K562 (cell line): ENCODE data around the gene FIGLA. TPM values are rescaled to one million over a fixed set of nuclear protein-coding genes. Genes with fewer than 3 reads are reported as not detected.

Experiments
- ARHGAP35 ChIP-seq: fragments of 450-650 bp; IDR thresholded peaks from 2 replicates; pipeline ENCODE4 v1.6.1; 2018; ENCODE audit not compliant: partially characterized antibody
- ATF7 ChIP-seq: fragments of 450-650 bp; IDR thresholded peaks from 2 replicates; pipeline ENCODE4 v1.7.1; 2014; ENCODE audit warnings: mild to moderate bottlenecking, moderate library complexity
- BCOR ChIP-seq: fragments of 450-650 bp; IDR thresholded peaks from 2 replicates; pipeline ENCODE4 v1.6.1; 2016
- C11orf30 ChIP-seq: fragments of 450-650 bp; IDR thresholded peaks from 2 replicates; pipeline ENCODE4 v1.6.1; 2016; ENCODE audit warnings: low read depth, mild to moderate bottlenecking
- EHMT2 ChIP-seq: fragments of 450-650 bp; IDR thresholded peaks from 2 replicates; pipeline ENCODE4 v1.6.1; 2018; ENCODE audit warnings: antibody characterized with exemption
- FOXK2 ChIP-seq, 2 experiments: fragments of 450-650 bp; IDR thresholded peaks in 1 of 2; conservative IDR thresholded peaks in 1 of 2; 2 replicates each; pipeline ENCODE4 v1.6.1; 2016; ENCODE audit warnings: low read depth in 2 of 2, mild to moderate bottlenecking in 1 of 2
- FOXP1 ChIP-seq: sonication (generic); formaldehyde crosslinking; IDR thresholded peaks from 2 replicates; pipeline ENCODE4 v1.8.0; 2022; ENCODE audit warnings: mild to moderate bottlenecking, missing genetic modification reagents
- GTF2A2 ChIP-seq: IDR thresholded peaks from 2 replicates; pipeline ENCODE4 v1.6.1; 2016; ENCODE audit warnings: mild to moderate bottlenecking, missing genetic modification characterization, missing compliant biosample characterization
- JUND ChIP-seq, 2 experiments: IDR thresholded peaks; 2 replicates in 1 of 2; 3 replicates in 1 of 2; pipeline ENCODE4 v1.6.1; 2011; ENCODE audit warnings: borderline replicate concordance in 2 of 2, low read depth in 2 of 2, low read length in 2 of 2, improper control_type of control experiment in 1 of 2, missing biosample characterization in 1 of 2, missing genetic modification characterization in 1 of 2, missing genetic modification reagents in 1 of 2
- KLF16 ChIP-seq: IDR thresholded peaks from 2 replicates; pipeline ENCODE4 v1.6.1; 2016; ENCODE audit warnings: antibody characterized with exemption
- LEF1 ChIP-seq: fragments of 450-650 bp; IDR thresholded peaks from 2 replicates; pipeline ENCODE4 v1.6.1; 2016; ENCODE audit warnings: mild to moderate bottlenecking
- NFIC ChIP-seq: fragments of 450-650 bp; IDR thresholded peaks from 2 replicates; pipeline ENCODE4 v1.6.1; 2017; ENCODE audit warnings: mild to moderate bottlenecking, inconsistent platforms
- PHTF2 ChIP-seq: fragments of 250-450 bp; sonication (Bioruptor Pico); IDR thresholded peaks from 2 replicates; pipeline ENCODE4 v1.5.0; 2021; ENCODE audit warnings: mild to moderate bottlenecking
- PTBP1 ChIP-seq: fragments of 200-400 bp; formaldehyde crosslinking; IDR thresholded peaks from 2 replicates; pipeline ENCODE4 v1.6.1; 2017; ENCODE audit warnings: low read depth, low read length
- RFX1 ChIP-seq: fragments of 450-650 bp; IDR thresholded peaks from 2 replicates; pipeline ENCODE4 v1.6.1; 2016; ENCODE audit warnings: mild to moderate bottlenecking, moderate library complexity
- polyA plus RNA-seq, 8 experiments: library from polyadenylated mRNA; depleted of rRNA in 4 of 8; stranded (reverse) in 5 of 8; unstranded in 3 of 8; fragments of >200 nt; fragmentation: Nextera tagmentation in 2 of 8; fragmentation: Illumina TruSeq in 1 of 8; extraction: Ambion mirVana in 2 of 8; extraction: Trizol in 1 of 8; gene quantifications; 2 replicates each; pipeline versions ENCODE4 v1.2.1 to v1.2.3, GENCODE V29; 2011 to 2014; ENCODE audit warnings: inconsistent platforms in 1 of 8, missing spikeins in 1 of 8
- total RNA-seq, 7 experiments: library from RNA; depleted of rRNA in 6 of 7; stranded (reverse); fragments of >200 nt in 6 of 7; fragmentation: Illumina TruSeq in 2 of 7; extraction: Trizol in 2 of 7; gene quantifications; 2 replicates each; pipeline versions ENCODE4 v1.2.1 to v1.2.3, GENCODE V29; 2011 to 2021; ENCODE audit warnings: low replicate concordance in 1 of 7
- TF ChIP-seq, protein P1 (sequence below): fragments of 250-450 bp; sonication (Bioruptor Pico); IDR thresholded peaks from 2 replicates; pipeline ENCODE4 v1.9.0; 2021; ENCODE audit warnings: mild to moderate bottlenecking
- TF ChIP-seq, protein P2 (sequence below): fragments of 450-650 bp; IDR thresholded peaks from 2 replicates; pipeline ENCODE4 v1.6.1; 2017; ENCODE audit warnings: antibody characterized with exemption, mild to moderate bottlenecking
- TF ChIP-seq, protein P3 (sequence below): fragments of 250-450 bp; sonication (Bioruptor Pico); IDR thresholded peaks from 2 replicates; pipeline ENCODE4 v1.4.0; 2020; ENCODE audit warnings: mild to moderate bottlenecking, moderate library complexity
- TF ChIP-seq, protein P4 (sequence below): fragments of 450-650 bp; IDR thresholded peaks from 2 replicates; pipeline ENCODE4 v1.7.0; 2016; ENCODE audit warnings: borderline replicate concordance

The FIGLA gene
- total and polyA plus RNA-seq, 9 of the 15 experiments (the other 6 are each of a cell fraction or from before 2014, with no cell fraction given): not detected

DNA sequence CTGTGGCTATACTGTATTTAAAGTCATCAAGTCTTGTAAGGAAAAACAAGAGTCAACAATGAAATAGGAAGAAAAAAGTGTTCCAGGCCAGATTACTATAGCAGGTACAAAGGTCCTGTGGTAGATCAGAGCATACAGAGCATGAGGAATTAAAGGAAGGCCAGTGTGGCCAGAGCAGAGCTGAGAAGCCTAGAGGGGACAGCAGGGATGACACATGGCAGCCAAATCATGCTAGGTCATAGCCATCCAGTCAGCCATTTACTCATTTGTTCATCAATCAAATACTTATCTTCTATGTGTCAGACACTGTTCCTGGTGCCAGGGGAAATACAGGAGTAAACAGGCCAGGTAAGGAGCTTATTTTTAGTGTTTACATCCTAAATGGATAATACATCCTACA lies 46.8 kb downstream of the FIGLA start (continued):
- TF ChIP-seq FOXK2 (conservative IDR thresholded peaks at IDR 0.05 in 1 of 2, IDR thresholded peaks at IDR 0.05 in 1 of 2; ENCODE audit: low read depth in 2 of 2) (peak; percentile 24 to 53; a peak in 2 of 4 replicates), NFIC (peak; percentile 40; the same call in 1 of the 2 replicates), RFX1 (peak; percentile 30), ARHGAP35 (no peak), KLF16 (no peak), PTBP1 (peak; percentile 70; the same call in 1 of the 2 replicates), JUND (IDR thresholded peaks at IDR 0.05; ENCODE audit: borderline replicate concordance, low read depth, low read length) (0 out of 2 replicates have a peak, but pooled peaks have one; percentile 34), JUND (tag; IDR thresholded peaks at IDR 0.05; ENCODE audit: borderline replicate concordance, low read depth, low read length) (peak; percentile 80; the same call in 2 of the 3 replicates), EHMT2 (peak; percentile 65; the same call in 1 of the 2 replicates), LEF1 (peak; percentile 50; the same call in 1 of the 2 replicates), PHTF2 (CRISPR knock-in tag) (no peak), GTF2A2 (tag) (no peak), FOXP1 (no peak), BCOR (peak; percentile 95), ATF7 (peak; percentile 47; the same call in 1 of the 2 replicates), C11orf30 (peak; percentile 62)
- TF ChIP-seq, protein P1, sequence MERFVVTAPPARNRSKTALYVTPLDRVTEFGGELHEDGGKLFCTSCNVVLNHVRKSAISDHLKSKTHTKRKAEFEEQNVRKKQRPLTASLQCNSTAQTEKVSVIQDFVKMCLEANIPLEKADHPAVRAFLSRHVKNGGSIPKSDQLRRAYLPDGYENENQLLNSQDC (CRISPR knock-in tag): no peak
- TF ChIP-seq, protein P2, sequence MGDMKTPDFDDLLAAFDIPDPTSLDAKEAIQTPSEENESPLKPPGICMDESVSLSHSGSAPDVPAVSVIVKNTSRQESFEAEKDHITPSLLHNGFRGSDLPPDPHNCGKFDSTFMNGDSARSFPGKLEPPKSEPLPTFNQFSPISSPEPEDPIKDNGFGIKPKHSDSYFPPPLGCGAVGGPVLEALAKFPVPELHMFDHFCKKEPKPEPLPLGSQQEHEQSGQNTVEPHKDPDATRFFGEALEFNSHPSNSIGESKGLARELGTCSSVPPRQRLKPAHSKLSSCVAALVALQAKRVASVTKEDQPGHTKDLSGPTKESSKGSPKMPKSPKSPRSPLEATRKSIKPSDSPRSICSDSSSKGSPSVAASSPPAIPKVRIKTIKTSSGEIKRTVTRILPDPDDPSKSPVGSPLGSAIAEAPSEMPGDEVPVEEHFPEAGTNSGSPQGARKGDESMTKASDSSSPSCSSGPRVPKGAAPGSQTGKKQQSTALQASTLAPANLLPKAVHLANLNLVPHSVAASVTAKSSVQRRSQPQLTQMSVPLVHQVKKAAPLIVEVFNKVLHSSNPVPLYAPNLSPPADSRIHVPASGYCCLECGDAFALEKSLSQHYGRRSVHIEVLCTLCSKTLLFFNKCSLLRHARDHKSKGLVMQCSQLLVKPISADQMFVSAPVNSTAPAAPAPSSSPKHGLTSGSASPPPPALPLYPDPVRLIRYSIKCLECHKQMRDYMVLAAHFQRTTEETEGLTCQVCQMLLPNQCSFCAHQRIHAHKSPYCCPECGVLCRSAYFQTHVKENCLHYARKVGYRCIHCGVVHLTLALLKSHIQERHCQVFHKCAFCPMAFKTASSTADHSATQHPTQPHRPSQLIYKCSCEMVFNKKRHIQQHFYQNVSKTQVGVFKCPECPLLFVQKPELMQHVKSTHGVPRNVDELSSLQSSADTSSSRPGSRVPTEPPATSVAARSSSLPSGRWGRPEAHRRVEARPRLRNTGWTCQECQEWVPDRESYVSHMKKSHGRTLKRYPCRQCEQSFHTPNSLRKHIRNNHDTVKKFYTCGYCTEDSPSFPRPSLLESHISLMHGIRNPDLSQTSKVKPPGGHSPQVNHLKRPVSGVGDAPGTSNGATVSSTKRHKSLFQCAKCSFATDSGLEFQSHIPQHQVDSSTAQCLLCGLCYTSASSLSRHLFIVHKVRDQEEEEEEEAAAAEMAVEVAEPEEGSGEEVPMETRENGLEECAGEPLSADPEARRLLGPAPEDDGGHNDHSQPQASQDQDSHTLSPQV: peak; percentile 69
- TF ChIP-seq, protein P3, sequence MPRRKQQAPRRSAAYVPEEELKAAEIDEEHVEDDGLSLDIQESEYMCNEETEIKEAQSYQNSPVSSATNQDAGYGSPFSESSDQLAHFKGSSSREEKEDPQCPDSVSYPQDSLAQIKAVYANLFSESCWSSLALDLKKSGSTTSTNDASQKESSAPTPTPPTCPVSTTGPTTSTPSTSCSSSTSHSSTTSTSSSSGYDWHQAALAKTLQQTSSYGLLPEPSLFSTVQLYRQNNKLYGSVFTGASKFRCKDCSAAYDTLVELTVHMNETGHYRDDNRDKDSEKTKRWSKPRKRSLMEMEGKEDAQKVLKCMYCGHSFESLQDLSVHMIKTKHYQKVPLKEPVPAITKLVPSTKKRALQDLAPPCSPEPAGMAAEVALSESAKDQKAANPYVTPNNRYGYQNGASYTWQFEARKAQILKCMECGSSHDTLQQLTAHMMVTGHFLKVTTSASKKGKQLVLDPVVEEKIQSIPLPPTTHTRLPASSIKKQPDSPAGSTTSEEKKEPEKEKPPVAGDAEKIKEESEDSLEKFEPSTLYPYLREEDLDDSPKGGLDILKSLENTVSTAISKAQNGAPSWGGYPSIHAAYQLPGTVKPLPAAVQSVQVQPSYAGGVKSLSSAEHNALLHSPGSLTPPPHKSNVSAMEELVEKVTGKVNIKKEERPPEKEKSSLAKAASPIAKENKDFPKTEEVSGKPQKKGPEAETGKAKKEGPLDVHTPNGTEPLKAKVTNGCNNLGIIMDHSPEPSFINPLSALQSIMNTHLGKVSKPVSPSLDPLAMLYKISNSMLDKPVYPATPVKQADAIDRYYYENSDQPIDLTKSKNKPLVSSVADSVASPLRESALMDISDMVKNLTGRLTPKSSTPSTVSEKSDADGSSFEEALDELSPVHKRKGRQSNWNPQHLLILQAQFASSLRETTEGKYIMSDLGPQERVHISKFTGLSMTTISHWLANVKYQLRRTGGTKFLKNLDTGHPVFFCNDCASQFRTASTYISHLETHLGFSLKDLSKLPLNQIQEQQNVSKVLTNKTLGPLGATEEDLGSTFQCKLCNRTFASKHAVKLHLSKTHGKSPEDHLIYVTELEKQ (CRISPR knock-in tag): no peak
- TF ChIP-seq, protein P4, sequence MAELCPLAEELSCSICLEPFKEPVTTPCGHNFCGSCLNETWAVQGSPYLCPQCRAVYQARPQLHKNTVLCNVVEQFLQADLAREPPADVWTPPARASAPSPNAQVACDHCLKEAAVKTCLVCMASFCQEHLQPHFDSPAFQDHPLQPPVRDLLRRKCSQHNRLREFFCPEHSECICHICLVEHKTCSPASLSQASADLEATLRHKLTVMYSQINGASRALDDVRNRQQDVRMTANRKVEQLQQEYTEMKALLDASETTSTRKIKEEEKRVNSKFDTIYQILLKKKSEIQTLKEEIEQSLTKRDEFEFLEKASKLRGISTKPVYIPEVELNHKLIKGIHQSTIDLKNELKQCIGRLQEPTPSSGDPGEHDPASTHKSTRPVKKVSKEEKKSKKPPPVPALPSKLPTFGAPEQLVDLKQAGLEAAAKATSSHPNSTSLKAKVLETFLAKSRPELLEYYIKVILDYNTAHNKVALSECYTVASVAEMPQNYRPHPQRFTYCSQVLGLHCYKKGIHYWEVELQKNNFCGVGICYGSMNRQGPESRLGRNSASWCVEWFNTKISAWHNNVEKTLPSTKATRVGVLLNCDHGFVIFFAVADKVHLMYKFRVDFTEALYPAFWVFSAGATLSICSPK: no peak
